Large intestine (tissue), 3 donors: ENCODE measurements around the gene OTUD1. TPM values are rescaled to one million over a fixed set of nuclear protein-coding genes. Genes with fewer than 3 reads are reported as not detected.

Experiments used
- DNase-seq, 2 donors: peaks; one replicate each; pipeline versions ENCODE4 v3.0.0 to v3.0.0-alpha.2; 2013
- H3K27ac ChIP-seq: one replicate; pipeline ENCODE4 v1.5.1; 2013; ENCODE audit warnings: low read length
- H3K27me3 ChIP-seq: 2 replicates; pipeline ENCODE4 v1.6.1; 2013; ENCODE audit warnings: low read length; ENCODE audit not compliant: control insufficient read depth, insufficient read depth
- H3K36me3 ChIP-seq: 2 replicates; pipeline ENCODE4 v1.6.1; 2013; ENCODE audit warnings: low read length; ENCODE audit not compliant: control insufficient read depth, insufficient read depth
- H3K4me1 ChIP-seq: one replicate; pipeline ENCODE4 v1.6.1; 2013; ENCODE audit warnings: low read length; ENCODE audit not compliant: control insufficient read depth, insufficient read depth
- H3K4me3 ChIP-seq: one replicate; pipeline ENCODE4 v1.5.1; 2013; ENCODE audit warnings: low read length
- H3K9me3 ChIP-seq: one replicate; pipeline ENCODE4 v1.6.1; 2013; ENCODE audit warnings: mild to moderate bottlenecking, low read depth, low read length, moderate library complexity; ENCODE audit not compliant: control insufficient read depth
- WGBS: methylation state at CpG from one replicate; pipeline ENCODE4 v1.1.5; 2013; ENCODE audit warnings: low lambda C conversion rate; ENCODE audit not compliant: insufficient coverage; 5-methylcytosine and 5-hydroxymethylcytosine counted together
- polyA plus RNA-seq: library from polyadenylated mRNA; unstranded; fragments of 120-200 nt; gene quantifications from one replicate; pipeline ENCODE4 v1.2.1, GENCODE V29; 2013

The OTUD1 gene
- polyA plus RNA-seq, 1 donor: 12.9 TPM

DNA sequence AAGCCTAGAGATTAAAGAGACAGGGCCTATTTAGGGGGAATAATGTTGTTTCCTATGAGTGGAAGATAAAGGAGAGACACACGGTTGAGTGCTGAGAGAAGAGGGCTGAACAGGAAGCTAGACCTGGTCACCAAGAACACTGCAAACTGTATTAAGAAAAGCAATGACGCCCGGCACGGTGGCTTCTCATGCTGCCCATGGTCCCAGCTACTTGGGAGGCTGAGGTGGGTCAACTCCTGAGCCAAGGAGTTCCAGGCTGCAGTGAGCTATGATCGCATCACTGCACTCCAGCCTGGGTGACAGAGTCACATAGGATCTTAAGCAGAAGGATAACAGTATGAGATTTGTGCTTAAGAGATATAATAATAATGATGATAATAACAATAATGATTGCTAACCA lies 19.7 kb upstream of the OTUD1 start:
- 71% methylated on average over 1 of the region's 5 CpGs for WGBS
- no peak overlapping the region for H3K4me3 ChIP-seq
- H3K27ac ChIP-seq: no peak overlapping the region
- H3K27me3 ChIP-seq: no peaks in the 10 kb centered on the region
- DNase-seq: no peak
- H3K4me1 ChIP-seq: no peaks in the 10 kb centered on the region
- H3K36me3 ChIP-seq: no peaks in the 10 kb centered on the region
- no peaks in the 10 kb centered on the region for H3K9me3 ChIP-seq

DNA sequence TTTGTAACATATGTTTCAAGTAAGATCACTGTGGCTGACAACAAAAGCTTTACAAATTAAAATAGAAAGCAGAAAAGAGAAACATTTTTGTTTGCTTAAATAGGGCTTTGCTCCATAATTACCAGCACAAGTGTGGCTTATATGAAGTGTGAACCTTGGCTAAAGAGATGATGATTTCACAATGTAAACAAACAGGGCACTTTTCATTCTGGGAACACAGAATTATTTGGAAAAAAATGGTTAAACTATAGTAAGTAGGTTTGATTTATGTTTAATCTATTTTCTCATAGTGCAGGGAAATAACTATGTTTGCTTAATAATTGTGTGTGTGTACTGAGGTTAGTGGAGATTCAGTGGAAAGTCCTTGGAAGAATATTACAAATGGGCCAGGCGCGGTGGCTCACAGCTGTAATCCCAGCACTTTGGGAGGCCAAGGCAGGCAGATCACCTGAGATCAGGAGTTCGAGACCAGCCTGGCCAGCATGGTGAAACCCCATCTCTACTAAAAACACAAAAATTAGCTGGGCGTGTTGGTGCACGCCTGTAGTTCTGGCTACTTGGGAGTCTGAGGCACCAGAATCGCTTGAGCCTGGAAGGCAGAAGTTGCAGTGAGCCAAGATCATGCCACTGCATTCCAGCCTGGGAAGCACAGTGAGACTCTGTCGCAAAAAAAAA lies 19.1 kb upstream of the OTUD1 start:
- no peak overlapping the region for H3K27ac ChIP-seq
- DNase-seq: no peak
- H3K36me3 ChIP-seq: no peaks in the 10 kb centered on the region
- no CpG with 5 or more reads among the region's 7 CpGs for WGBS
- H3K4me1 ChIP-seq: no peaks in the 10 kb centered on the region
- no peak overlapping the region for H3K4me3 ChIP-seq
- no peaks in the 10 kb centered on the region for H3K27me3 ChIP-seq
- H3K9me3 ChIP-seq: no peaks in the 10 kb centered on the region

DNA sequence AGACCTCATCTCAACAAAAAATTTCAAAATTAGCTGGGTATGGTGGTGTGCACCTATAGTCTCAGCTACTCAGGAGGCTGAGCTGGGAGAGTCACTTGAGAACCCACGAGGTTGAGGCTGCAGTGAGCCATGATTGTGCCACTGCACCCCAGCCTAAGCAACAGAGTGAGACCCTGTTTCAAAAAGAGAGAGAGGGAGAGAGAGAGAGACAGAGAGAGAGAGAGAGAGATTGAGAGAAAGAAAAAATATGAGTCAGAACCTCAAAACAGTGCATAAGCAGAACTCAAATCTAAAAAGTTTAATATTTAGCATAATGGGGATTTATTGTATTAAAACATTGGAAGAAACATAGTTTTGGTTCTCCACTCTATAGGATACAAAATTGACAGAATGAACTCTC lies 17.5 kb upstream of the OTUD1 start:
- no peak overlapping the region for H3K27ac ChIP-seq
- no peaks in the 10 kb centered on the region for H3K4me1 ChIP-seq
- no peaks in the 10 kb centered on the region for H3K27me3 ChIP-seq
- no peak for DNase-seq
- 100% methylated on average over 1 of the region's 1 CpG for WGBS
- H3K36me3 ChIP-seq: no peaks in the 10 kb centered on the region
- no peaks in the 10 kb centered on the region for H3K9me3 ChIP-seq
- H3K4me3 ChIP-seq: no peak overlapping the region

GRCh38 chr10:23422003-23422411 lies 16.9 kb upstream of the OTUD1 start:
- Histone ChIP-seq H3K4me3 (no peak overlapping the region), H3K27ac (no peak overlapping the region), H3K9me3 (no peaks in the 10 kb centered on the region), H3K27me3 (no peaks in the 10 kb centered on the region), H3K36me3 (no peaks in the 10 kb centered on the region), H3K4me1 (no peaks in the 10 kb centered on the region)
- WGBS: 33% methylated on average over 1 of the region's 2 CpGs
- DNase-seq: no peak

- no peak overlapping the region for H3K27ac ChIP-seq
- no CpG with 5 or more reads among the region's 1 CpG for WGBS
- no peaks in the 10 kb centered on the region for H3K9me3 ChIP-seq
Measured at GRCh38 chr10:23432166-23432565, 6.7 kb upstream of the OTUD1 start.

GRCh38 chr10:23432639-23433038 lies 6.2 kb upstream of the OTUD1 start:
- no peak overlapping the region for H3K4me3 ChIP-seq
- H3K9me3 ChIP-seq: no peaks in the 10 kb centered on the region
- H3K27me3 ChIP-seq: no peaks in the 10 kb centered on the region
- WGBS: no CpG with 5 or more reads among the region's 3 CpGs
- H3K4me1 ChIP-seq: no peaks in the 10 kb centered on the region
- DNase-seq: no peak
- no peaks in the 10 kb centered on the region for H3K36me3 ChIP-seq
- no peak overlapping the region for H3K27ac ChIP-seq

More at GRCh38 chr10:23432166-23432565, 6.7 kb upstream of the OTUD1 start:
- no peaks in the 10 kb centered on the region for H3K4me1 ChIP-seq
- H3K27me3 ChIP-seq: no peaks in the 10 kb centered on the region
- H3K36me3 ChIP-seq: no peaks in the 10 kb centered on the region
- no peak for DNase-seq
- no peak overlapping the region for H3K4me3 ChIP-seq

DNA sequence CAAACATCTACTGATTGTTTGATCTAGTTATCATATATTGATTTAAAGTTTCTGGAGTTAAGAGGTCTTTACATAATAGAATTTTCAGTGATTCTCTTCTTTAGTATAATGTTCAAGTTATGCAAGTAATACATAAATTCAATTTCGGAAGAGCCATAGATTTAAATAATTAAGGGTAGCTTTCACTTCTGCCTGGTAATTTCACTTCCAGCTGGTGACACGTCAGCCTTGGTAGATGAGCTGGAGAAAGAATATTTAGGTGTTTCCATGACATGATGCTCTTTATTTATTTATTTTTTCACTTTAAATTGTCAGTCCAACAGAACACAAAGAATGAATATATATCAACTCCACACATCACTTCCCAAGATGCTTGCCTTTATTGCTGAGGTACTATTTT lies 5.2 kb upstream of the OTUD1 start:
- Histone ChIP-seq H3K4me3 (no peak overlapping the region), H3K4me1 (no peaks in the 10 kb centered on the region), H3K9me3 (no peaks in the 10 kb centered on the region), H3K27me3 (no peaks in the 10 kb centered on the region), H3K27ac (no peak overlapping the region), H3K36me3 (no peaks in the 10 kb centered on the region)
- no peak for DNase-seq
- 71% methylated on average over 1 of the region's 2 CpGs for WGBS

DNA sequence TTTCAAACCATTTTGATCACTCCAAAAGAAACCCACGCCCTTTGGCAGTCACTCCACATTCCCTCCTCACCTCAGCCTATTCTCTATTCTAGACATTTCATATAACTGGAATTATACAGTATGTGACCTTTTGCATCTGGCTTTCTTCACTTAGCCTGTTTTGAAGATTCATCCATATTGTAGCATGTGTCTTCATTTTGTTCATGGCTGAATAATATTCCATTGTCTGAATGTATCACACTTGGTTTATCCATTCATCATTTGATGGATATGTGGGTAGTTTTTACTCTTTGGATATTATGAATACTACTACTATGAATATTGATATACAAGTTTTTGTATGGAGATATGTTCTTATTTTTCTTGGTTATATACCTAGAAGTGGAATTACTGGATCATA lies 3.5 kb upstream of the OTUD1 start:
- Histone ChIP-seq H3K27me3 (no peaks in the 10 kb centered on the region), H3K4me1 (no peaks in the 10 kb centered on the region), H3K9me3 (no peaks in the 10 kb centered on the region), H3K4me3 (no peak overlapping the region), H3K36me3 (no peaks in the 10 kb centered on the region), H3K27ac (no peak overlapping the region)
- DNase-seq: no peak
- no CpG with 5 or more reads among the region's 1 CpG for WGBS

- Histone ChIP-seq H3K4me1 (no peaks in the 10 kb centered on the region), H3K36me3 (no peaks in the 10 kb centered on the region), H3K4me3 (no peak overlapping the region), H3K27ac (no peak overlapping the region), H3K9me3 (no peaks in the 10 kb centered on the region), H3K27me3 (no peaks in the 10 kb centered on the region)
- WGBS: no CpG with 5 or more reads among the region's 4 CpGs
- DNase-seq: no peak
Measured at GRCh38 chr10:23436983-23437382, 1.9 kb upstream of the OTUD1 start.

GRCh38 chr10:23437963-23438546 lies 820 bp upstream of the OTUD1 start:
- Histone ChIP-seq H3K4me3 (peak overlapping the region; percentile 39), H3K27ac (peak overlapping the region; percentile 39), H3K9me3 (no peaks in the 10 kb centered on the region), H3K36me3 (peaks cover 3% of the 10 kb centered on the region), H3K27me3 (no peaks in the 10 kb centered on the region), H3K4me1 (peaks cover 5% of the 10 kb centered on the region)
- peak in 1 of 2 donors; percentile 17 for DNase-seq
- 87% methylated on average over 5 of the region's 20 CpGs for WGBS

DNA sequence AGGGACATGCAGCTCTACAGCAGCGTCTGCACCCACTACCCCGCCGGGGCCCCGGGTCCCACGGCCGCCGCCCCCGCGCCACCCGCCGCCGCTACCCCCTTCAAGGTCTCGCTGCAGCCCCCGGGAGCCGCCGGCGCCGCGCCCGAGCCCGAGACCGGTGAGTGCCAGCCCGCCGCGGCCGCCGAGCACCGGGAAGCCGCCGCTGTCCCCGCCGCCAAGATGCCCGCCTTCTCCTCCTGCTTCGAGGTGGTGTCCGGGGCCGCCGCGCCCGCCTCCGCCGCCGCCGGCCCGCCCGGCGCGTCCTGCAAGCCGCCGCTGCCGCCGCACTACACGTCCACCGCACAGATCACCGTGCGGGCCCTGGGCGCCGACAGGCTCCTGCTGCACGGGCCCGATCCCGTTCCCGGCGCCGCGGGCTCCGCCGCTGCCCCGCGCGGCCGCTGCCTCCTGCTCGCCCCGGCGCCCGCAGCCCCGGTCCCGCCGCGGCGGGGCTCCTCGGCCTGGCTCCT lies 631 bp downstream of the OTUD1 start:
- Histone ChIP-seq H3K4me1 (peaks cover 5% of the 10 kb centered on the region), H3K27ac (peak overlapping the region; percentile 82), H3K36me3 (peaks cover 7% of the 10 kb centered on the region), H3K9me3 (no peaks in the 10 kb centered on the region), H3K27me3 (no peaks in the 10 kb centered on the region), H3K4me3 (peak overlapping the region; percentile 60)
- peak in 1 of 2 donors; percentile 69 for DNase-seq
- WGBS: no CpG with 5 or more reads among the region's 80 CpGs
